SK-N-MC (cell line): Measurements from ENCODE around the gene C22orf31.

Source experiments
- DNase-seq: peaks from one replicate; pipeline ENCODE4 v3.0.0-alpha.2; 2011; ENCODE audit warnings: low read depth, low spot score
- H3K27ac ChIP-seq: fragments of 200-600 bp; sonication (generic); 2 replicates; pipeline ENCODE4 v1.5.1; 2016; ENCODE audit warnings: mixed run types
- H3K36me3 ChIP-seq: fragments of 200-600 bp; sonication (generic); 2 replicates; pipeline ENCODE4 v1.6.1; 2017; ENCODE audit warnings: antibody characterized with exemption, low read length, mixed read lengths; ENCODE audit not compliant: insufficient read depth
- H3K4me3 ChIP-seq: fragments of 200-600 bp; sonication (generic); 2 replicates; pipeline ENCODE4 v1.5.1; 2016
- H3K9ac ChIP-seq: fragments of 200-600 bp; sonication (generic); 2 replicates; pipeline ENCODE4 v1.8.0; 2017; ENCODE audit warnings: mixed run types, mixed read lengths; ENCODE audit not compliant: insufficient read length
- H3K9me3 ChIP-seq: fragments of 200-600 bp; sonication (generic); 2 replicates; pipeline ENCODE4 v1.6.1; 2017; ENCODE audit warnings: low read depth, mild to moderate bottlenecking, antibody characterized with exemption, low read length, moderate library complexity, mixed read lengths
- EZH2 ChIP-seq: fragments of 200-600 bp; sonication (generic); IDR thresholded peaks from one replicate; pipeline ENCODE4 v1.6.1; 2017; ENCODE audit warnings: antibody characterized with exemption
- FOXP2 ChIP-seq: optimal IDR thresholded peaks from 2 replicates; pipeline ENCODE3; 2011; ENCODE audit warnings: mild to moderate bottlenecking, moderate library complexity; ENCODE audit not compliant: insufficient read depth; ENCODE audit errors: extremely low read length, control extremely low read depth
- POLR2AphosphoS5 ChIP-seq: IDR thresholded peaks from 2 replicates; pipeline ENCODE4 v1.6.1; 2012; ENCODE audit warnings: mild to moderate bottlenecking, low read depth, low read length, borderline replicate concordance

C22orf31 gene

DNA sequence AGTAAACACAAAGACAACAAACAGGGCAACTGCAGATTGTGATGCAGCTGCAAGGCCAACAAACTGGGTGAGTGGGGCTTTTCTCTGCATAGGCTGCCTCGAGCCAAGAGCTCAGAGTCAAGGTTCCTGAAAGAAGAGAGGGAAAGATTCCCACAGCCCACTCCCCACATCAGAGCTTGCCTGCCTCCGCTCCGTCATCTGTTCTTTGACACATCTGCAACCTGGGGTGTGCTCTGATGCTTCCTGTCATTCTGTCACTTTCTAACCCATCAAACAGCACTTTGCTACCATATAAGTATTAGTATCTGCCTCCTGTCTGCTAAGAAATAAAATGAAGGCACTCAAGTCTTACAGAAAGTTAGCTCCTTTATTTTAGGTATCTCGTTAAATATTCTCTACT lies 46.9 kb downstream of the C22orf31 start:
- no peak overlapping the region for H3K27ac ChIP-seq
- DNase-seq = no peak
- no peak overlapping the region for H3K9ac ChIP-seq
- no peaks in the 10 kb centered on the region; the same call in 1 of the 2 replicates for H3K36me3 ChIP-seq
- TF ChIP-seq POLR2AphosphoS5 (no peak), EZH2 (no peak), FOXP2 (no peak)
- H3K4me3 ChIP-seq = no peak overlapping the region
- no peaks in the 10 kb centered on the region for H3K9me3 ChIP-seq

DNA sequence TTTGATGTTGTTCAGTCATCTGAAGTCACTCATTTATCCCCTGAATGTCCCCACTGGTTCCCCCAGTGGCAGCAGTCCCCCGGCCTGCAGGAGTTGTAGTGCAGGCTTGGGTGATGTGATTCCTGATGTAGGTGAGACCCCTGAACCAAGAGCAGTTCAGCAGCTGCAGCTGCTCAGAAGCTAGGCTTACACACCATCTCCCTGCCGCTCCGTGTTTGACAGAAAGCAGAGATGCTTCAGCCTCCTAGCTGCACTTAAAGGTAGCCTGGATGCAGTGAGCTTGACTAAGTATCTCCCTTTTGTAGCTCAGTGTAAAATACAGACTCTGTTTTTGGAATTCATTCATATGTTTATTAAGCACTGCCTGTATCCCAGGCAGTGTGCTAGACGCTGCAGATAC lies 47.3 kb downstream of the C22orf31 start:
- no peak for DNase-seq
- no peak overlapping the region for H3K9ac ChIP-seq
- no peak overlapping the region for H3K4me3 ChIP-seq
- TF ChIP-seq EZH2 (no peak), FOXP2 (no peak), POLR2AphosphoS5 (no peak)
- H3K27ac ChIP-seq = no peak overlapping the region
- H3K9me3 ChIP-seq = no peaks in the 10 kb centered on the region
- no peaks in the 10 kb centered on the region; the same call in 1 of the 2 replicates for H3K36me3 ChIP-seq

DNA sequence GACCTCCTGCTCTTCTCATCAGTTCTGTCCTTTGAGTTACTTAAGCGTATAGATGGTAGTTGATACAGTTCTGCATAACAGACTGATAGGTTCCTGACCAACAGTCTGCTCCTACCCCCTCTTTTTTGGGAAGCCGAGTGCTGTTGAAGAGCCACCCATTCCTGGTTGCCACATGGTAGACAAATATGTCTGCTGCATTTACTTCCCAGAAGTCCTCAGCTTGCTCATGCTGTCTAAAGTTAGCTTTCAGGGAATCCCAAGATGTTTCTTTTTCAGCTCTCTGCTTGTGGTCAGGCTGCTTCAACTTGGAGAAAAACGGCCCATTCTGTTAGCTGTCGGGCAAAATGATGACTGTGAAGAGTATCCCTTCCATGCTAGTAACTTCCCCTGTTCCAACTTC lies 48.7 kb downstream of the C22orf31 start:
- Histone ChIP-seq H3K36me3 (no peaks in the 10 kb centered on the region; the same call in 1 of the 2 replicates), H3K9ac (no peak overlapping the region), H3K27ac (no peak overlapping the region), H3K9me3 (no peaks in the 10 kb centered on the region), H3K4me3 (no peak overlapping the region)
- DNase-seq = no peak
- TF ChIP-seq EZH2 = no peak

- no peaks in the 10 kb centered on the region for H3K9me3 ChIP-seq
- no peak overlapping the region for H3K27ac ChIP-seq
- no peak overlapping the region for H3K9ac ChIP-seq
- no peaks in the 10 kb centered on the region; the same call in 1 of the 2 replicates for H3K36me3 ChIP-seq
- TF ChIP-seq POLR2AphosphoS5 (no peak), FOXP2 (no peak), EZH2 (no peak)
- DNase-seq = no peak
- no peak overlapping the region for H3K4me3 ChIP-seq
Observed at GRCh38 chr22:29012101-29012433, 49.6 kb downstream of the C22orf31 start.

DNA sequence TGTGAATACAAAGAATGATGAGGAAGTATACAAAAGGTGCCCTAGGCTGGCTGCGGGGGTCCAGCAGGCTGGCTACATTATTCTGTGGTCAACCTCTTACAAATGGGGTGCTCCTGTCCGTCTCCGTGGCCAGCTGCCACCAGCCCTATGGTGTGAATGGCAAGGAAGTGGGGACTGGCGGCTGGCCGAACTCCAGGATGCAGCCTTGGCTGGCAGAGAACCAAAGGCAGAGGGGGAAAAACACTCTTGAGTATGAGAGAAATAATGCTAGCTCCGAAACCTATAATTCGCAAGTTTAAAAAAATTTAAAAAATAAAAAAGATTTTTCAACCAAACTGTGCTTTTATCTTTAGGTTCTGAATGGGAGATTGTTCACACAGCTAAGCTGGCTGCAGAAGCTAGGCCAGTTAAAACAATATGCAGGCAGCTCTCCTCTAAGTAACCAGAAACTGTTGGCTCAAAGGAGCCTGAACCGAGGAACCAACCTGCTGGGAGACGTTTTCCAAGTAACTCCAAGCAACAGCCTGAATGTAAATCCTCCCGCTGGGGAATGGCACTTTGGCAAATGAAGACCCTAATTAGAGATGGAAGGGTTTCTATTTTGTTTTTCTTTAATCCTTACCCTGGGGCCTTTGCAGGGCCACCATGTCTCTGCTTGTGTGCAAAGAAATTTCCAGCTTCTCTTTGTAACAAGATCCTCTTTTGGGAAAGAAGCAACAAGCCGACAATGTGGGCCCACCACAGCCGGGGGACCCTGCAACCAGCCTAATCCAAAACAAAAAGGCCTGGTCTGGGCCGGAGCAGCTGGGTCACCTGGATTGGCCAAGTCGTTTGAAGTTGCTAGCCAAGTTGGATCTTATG lies 50.2 kb downstream of the C22orf31 start:
- Histone ChIP-seq H3K36me3 (no peaks in the 10 kb centered on the region; the same call in 1 of the 2 replicates), H3K4me3 (no peak overlapping the region), H3K27ac (no peak overlapping the region), H3K9ac (no peak overlapping the region), H3K9me3 (no peaks in the 10 kb centered on the region)
- TF ChIP-seq EZH2 (no peak), POLR2AphosphoS5 (no peak), FOXP2 (no peak)
- no peak for DNase-seq

DNA sequence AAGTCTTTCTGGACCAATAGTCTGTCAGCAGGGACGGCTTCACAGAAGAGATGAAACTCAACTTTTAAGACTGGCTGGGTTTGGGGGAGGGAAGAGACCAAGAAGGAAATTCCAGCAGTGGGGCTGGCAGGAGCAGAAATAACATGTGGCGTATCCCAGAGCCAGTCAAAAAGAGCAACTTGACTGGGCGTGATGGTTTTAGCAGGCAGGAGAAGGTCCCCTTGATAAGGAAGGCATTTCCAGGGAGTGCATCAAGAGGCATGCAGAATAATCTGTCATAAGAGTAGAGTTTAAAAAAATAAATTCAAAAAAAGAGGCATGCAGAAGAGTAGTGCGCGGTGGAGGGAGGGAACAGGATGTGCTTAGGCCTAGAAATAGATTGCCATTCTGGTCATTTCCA lies 52.5 kb downstream of the C22orf31 start:
- Histone ChIP-seq H3K4me3 (no peak overlapping the region), H3K9me3 (no peaks in the 10 kb centered on the region), H3K27ac (no peak overlapping the region), H3K36me3 (no peaks in the 10 kb centered on the region; the same call in 1 of the 2 replicates), H3K9ac (no peak overlapping the region)
- TF ChIP-seq FOXP2 (no peak), POLR2AphosphoS5 (no peak), EZH2 (no peak)
- DNase-seq = no peak
